SHP77 treated with DMSO at 0.1 percent for 48 hours (cell line): ENCODE data around the gene TMEM101.
"Not testable (repeated sequence)": the region's sequence is repeated elsewhere in the genome, so short reads cannot be mapped to it uniquely, and the experiment has no call there.

ENCODE experiments used
- DNase-seq: peaks from one replicate; lab custom pipeline; 2025; lab: John Stamatoyannopoulos, UW

The TMEM101 gene

DNA sequence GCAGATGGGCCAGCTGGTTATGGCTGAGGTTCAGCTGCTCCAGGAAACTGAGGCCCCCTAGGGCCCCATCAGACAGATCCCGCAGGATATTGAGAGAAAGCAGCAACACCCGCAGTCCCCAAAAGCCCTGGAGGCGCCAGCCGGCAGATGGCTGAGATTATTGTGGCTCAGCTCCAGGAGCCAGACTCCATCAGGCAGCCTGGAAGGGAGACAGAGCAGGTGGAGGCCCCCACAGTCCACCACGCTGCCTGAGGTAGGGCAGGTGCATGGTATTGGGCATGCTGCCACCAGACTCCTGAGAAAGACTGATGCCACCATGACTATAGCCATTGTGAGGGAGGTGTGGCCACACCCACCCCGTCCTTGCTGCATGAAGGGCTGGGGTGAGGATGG lies 9.5 kb upstream of the TMEM101 start:
- peak; percentile 80 for DNase-seq

DNA sequence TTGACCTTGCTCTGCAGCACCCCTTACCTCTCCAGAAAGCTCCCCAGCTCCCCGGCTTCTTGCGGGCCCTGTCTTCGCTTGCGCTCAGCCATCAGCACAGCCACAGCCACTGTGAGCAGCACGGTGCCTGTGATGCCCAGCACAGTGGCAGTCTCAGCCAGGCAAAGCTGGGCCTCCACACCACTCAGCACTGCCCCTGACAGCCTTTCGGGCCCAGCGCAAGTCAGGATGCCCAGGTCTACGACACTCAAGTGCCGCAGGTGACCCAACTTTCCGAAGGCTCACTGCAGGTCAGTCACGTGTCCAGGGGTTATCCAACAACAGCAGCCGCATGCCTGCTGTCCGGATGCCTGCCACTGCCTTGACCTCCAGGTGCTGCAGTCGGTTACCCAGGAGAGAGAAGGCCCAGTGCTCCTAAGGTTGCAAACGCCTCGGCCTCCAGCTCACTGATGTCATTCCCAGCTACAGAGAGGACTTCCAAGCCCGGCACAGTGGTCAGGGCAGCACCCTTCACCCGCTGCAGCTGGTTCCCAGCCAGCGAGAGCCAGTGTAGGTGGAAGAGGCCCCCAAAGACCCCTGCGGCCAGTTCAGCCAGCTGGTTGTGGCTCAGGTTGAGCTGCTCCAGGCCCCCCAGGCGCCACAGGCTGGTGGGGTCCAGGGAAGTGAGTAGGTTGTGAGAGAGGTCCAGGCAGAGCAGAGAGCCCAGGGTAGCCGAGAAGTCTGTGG lies 8.9 kb upstream of the TMEM101 start:
- DNase-seq = peak; percentile 54

DNA sequence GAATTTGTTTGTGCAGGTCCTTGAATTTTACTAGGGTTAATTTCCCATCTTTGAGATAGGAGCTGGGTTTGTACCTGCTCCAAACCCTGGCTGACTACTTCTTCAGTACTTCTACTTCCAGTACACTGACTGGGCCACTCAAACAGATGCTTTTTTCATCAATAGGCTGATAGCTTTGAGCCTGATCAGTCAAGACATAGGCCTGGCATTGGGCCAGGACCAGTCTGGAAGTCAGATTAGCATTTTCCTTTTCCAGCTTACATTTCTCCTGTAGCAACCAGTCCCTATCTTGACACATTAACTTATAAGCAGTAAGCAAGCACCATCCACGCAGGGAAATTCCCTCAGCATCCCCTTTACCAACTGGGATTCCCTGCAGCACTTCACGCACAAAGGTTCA lies 7.5 kb upstream of the TMEM101 start:
- no peak for DNase-seq

DNA sequence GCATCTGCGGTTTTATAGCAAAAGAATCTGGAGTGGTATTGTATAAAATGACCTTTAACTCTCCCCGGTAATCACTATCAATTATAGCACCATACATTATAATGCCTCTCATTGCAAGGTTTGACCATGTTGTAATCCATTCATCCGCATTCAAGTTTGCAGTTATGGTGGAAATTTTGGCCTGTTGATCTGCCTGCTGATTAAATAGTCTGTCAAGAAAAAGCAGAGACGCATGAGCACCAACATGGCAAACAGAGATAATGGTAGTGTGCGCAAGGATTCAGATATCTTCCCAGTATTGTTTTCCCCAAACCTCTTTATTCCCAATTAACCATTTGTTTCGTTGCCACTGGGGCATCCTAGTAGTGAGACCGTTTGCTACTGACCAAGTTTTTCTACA lies 6.5 kb upstream of the TMEM101 start:
- DNase-seq = not testable (repeated sequence)

DNA sequence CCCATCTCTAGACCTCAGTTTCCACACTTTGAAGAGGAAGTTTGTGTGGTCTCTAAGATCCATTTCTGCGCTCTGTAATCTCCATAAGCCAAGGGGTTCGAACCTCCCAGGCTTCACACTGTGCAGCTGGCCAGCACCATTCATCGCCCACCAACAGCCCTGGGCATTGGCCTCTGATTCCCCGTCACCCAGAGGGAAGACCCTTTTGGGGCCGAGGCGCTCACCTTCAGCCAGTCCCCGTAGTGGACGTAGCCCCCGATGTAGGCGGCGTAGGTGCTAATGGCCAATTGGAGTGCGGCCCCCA lies 678 bp downstream of the TMEM101 start:
- no peak for DNase-seq

DNA sequence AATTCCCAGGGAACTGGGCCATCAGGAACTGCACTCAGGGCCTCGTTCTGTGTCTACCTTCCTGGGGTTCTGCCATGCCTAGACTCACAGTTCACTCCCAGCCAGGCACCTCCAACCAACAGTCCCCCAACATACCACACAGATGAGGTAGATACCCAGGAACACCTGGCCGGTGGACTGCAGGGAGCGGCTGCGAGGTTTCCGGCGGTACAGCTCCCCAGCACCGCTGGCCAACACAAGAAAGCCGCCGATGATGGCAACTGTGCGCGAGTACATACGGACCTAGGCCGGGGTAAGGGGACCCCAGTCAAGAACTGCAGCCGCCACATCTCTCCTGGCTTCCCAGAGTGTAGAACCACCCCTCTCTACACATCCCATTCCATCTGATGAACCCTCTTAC lies 1.9 kb downstream of the TMEM101 start:
- no peak for DNase-seq

DNA sequence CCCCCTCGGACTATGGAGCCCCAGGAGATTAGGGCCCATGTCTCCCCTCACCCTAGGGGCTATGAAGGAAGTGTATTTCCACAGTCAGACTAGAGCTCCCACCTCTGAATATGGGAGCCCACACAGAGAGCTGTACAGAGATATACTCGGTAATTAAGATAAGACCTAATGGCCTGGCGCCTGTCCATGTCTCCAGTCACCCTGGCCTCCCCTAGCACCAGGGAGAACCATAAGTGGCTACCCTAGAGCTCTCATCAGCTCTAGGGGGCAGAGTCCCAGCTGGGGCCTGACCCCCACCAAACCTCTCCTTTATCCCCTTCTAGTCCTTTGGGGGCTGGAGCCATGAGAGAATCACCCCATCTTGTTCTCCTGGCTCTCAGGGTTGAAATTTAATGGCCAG lies 2.4 kb downstream of the TMEM101 start:
- DNase-seq = no peak

DNA sequence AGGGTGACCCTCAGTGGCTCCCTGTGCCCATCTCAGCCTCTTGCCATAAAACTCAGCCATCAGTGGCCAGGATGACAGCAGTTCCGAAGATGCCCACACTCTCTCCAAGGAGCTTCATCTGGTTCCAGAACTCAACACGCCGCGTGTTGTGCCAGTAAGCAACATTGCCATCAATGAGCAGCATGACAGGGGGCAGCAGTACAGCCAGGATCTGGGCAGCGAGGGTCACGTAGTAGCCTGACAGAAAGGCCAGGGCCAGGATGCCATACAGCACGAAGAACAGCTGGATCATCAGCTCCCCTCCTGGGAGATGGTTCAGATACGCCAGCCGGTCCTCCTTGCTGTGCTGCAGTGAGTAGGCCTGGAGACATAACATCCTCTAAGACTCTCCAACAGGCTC lies 2.9 kb downstream of the TMEM101 start:
- no peak for DNase-seq

DNA sequence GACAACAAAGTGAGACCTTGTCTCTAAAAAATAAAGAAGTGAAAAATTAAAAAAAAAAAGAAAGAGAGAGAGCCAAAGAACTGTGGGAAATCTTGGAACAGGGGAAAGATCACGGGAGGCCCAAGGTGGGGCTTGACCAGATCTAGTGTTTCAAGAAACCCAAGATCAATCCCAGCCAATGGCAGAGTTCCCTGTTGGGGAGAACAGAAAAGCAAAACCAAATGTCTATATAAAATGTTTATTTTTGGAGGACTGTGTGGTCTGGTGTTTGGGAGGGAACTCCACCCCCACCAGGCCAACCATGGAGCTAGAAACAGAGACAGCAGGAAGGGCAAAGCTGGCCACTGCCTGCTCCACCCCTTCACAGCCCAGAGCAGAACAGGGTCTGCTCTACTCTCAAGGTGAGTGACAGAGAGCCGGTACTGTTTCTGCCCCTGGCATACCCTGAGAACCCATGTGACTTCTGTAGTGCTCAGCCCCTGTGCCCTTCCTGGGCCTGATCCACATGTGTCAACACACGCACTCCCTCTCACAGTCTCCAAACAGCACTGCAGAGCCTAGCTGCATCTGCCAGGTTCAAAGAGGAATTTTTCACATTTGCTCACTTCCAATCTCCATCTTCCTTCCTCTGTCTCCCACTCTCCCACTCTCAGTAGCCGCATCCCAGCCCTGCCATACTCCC lies 3.7 kb downstream of the TMEM101 start:
- DNase-seq = no peak

DNA sequence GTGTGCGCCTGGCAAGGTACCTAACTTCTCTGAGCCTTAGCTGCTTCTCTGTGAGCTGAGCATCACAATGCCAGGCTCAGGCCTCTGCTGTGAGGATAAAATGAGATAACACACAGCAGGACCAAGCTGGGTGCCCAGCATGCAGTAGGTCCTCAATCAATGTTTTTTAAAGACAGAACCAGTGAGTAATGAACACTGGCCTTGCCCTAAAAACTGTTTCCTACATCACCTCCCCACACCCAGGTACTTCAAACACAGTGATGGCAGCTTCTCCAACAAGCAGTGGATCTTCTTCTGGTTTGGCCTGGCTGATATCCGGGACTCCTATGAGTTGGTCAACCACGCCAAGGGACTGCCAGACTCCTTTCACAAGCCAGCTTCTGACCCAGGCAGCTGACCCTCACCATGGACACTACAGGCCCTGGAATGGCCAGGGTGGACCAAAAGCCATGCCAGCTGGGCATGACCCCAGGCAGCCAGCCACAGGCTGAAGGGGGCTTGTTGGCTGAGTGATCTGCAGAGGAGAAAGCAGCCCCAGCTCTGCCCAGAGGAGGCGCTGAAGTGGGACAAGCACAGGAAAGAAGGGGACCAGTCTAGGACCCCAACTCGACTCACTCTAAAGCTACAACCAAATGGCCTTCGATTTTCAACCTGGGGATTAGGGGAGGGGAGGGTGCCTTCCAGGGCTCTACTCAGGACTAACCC lies 6.4 kb downstream of the TMEM101 start:
- DNase-seq = no peak

DNA sequence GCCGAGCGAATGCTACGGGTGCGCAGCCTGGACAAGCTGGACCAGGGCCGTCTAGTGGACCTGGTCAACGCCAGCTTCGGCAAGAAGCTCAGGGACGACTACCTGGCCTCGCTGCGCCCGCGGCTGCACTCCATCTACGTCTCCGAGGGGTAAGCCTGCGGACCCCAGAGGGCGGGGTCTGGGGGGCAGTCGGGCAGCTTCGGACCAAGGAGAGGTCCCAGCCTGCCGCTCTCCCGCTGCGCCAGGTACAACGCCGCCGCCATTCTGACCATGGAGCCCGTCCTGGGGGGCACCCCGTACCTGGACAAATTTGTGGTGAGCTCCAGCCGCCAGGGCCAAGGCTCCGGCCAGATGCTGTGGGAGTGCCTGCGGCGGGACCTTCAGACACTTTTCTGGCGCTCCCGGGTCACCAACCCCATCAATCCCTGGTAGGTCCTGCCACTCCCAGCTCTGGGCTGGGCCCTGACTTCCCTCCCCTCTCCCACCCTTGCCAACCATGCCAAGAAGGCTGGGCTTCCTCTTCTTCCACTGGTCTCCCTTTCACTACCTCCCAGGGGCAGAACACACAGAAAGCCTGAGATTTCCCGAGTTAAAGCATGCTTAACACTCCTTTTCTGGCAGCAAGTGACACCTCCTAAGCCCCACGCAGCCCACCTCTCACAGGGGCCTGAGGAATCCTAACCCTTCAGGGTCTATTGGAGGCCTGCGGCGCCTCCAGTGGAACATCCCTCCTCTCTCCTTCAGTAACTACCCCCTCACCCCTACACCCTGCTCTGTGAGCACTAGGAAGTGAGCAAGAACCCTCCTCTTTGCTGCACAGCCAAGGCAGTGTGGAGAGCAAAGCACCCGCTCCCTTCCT lies 7.2 kb downstream of the TMEM101 start:
- no peak for DNase-seq

DNA sequence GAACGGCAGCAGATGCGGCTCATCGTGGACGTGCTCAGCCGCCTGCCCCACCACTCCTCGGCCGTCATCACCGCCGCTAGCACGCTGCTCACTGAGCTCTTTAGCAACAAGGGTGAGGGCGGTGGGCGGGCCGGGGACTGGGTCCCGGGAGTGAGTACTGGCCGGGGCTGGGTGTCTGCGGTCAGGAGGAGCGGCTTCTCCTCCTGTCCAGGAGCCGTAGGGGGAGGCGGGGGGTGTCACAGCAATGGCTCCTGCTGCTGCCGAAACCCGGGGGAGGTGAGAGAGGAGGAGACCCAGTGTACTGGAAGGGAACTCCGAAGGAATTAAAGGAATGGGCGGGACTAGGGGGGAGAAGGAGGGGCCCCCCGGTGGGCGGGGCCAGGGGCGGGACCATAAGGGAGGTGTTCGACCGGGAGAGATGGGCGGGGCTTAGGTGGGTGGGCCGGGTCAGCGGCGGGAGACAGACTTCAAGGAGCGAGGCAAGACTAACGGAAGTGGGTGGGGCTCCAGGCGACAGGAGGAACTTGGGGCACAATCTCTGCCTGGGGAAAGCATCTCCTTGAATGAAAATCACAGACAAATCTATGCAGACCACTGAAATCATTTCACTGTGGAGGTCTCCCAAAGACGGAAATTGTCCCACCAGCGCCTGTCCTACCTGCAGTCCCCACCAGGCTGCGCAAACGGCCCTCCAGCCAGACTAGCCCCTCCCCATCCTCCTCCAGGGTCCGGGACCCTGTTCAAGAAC lies 8.0 kb downstream of the TMEM101 start:
- DNase-seq = peak; percentile 72

DNA sequence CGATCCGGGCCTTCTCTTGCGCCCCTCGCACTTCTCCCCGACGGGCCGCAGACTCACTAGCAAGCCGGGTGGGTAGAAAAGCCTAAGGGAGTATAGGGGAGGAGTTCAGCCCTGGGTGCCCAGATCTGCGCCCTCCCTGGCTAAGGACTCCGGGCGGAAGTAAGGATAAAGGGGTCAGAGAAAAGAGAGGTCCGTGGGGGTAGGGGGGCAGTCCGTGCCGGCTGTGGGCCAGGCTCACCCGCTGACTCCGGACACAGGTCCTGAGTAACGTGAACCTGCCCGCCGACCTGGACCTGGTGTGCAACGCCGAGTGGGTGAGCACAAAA lies 8.5 kb downstream of the TMEM101 start:
- DNase-seq = no peak

DNA sequence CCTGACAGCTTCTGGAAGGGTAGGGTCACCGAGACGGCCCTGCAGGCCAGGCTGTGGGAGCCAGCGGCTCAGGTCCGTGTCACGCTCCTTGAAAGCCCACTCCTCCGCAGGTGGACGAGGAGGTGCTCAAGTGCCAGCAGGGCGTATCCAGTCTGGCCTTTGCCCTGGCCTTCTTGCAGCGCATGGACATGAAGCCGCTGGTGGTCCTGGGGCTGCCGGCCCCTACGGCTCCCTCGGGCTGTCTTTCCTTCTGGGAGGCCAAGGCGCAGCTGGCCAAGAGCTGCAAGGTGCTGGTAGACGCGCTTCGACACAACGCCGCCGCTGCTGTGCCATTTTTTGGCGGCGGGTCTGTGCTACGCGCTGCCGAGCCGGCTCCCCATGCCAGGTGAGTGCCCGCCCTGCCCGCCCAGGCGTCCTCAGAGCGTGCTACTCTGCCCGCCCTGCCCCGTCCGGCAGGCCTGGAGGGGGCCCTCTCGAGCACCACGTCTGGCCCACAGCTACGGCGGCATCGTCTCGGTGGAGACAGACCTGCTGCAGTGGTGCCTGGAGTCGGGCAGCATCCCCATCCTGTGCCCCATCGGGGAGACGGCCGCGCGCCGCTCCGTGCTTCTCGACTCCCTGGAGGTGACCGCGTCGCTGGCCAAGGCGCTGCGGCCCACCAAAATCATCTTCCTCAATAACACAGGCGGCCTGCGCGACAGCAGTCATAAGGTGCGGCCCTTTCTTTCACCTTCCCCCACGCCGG lies 9.1 kb downstream of the TMEM101 start:
- DNase-seq = no peak

DNA sequence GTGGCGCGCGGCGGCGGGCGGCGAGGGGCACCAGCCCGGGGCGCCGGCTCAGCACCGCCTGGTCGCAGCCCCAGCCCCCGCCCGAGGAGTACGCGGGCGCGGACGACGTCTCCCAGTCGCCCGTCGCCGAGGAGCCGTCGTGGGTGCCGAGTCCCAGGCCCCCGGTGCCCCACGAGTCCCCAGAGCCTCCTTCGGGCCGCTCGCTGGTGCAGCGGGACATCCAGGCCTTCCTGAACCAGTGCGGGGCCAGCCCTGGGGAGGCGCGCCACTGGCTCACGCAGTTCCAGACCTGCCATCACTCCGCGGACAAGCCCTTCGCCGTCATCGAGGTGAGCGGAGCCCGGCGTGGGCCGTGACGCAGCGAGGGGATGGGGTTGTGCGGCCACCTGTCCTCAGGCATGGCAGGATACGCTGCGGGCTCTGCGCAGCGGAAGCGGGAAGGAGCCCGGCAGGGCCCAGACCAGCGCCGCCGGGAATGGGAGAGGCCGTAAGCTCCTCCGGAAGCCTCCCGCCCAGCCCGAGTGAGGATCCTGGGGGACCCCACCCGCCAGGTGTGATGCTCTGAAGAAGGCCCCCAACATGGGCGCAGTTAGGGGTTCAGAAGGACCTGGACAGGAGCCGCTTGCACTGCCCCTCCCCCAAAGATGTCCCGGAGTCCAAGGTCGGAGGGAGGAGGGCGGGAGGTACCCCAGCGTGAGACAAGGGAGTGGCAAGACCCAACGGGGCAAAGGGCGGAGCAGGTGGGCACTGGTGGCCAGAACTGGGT lies 9.8 kb downstream of the TMEM101 start:
- DNase-seq = no peak

DNA sequence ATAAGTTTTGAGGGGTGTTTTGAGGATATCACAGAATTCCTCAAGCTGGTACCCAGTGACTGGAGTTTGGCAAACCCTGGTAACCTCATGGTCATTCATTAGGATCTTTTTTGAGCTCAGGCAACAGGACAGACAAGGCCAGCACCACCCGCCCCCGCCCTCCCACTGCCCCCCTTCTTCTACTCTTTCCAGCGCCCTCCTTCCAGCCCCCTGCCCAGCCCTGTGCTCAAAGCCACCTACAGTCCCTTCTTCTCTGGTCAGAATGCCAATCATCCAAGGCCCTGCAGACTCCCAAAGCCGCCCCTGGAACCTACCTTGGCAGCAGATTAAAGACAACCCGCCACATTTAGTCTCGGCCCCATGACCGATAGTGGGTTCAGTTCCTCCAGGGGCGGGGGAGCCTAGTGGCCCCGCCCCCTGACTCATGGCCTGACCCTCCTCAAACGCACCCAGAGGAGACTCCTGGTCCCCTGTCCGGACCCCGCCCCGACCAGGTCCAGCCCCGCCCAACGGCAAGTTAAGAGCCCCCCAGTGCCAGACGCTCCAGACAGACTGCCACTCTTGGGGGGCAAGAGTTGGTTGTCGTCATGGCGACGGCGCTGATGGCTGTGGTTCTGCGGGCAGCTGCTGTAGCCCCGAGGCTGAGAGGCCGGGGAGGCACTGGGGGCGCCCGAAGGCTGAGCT lies 10.5 kb downstream of the TMEM101 start, which contains the start of gene NAGS:
TSS of gene NAGS (plus strand) at position 546 of the 684 bp plus-strand sequence. CDS start at position 588, 42 bp downstream.
- no peak for DNase-seq

DNA sequence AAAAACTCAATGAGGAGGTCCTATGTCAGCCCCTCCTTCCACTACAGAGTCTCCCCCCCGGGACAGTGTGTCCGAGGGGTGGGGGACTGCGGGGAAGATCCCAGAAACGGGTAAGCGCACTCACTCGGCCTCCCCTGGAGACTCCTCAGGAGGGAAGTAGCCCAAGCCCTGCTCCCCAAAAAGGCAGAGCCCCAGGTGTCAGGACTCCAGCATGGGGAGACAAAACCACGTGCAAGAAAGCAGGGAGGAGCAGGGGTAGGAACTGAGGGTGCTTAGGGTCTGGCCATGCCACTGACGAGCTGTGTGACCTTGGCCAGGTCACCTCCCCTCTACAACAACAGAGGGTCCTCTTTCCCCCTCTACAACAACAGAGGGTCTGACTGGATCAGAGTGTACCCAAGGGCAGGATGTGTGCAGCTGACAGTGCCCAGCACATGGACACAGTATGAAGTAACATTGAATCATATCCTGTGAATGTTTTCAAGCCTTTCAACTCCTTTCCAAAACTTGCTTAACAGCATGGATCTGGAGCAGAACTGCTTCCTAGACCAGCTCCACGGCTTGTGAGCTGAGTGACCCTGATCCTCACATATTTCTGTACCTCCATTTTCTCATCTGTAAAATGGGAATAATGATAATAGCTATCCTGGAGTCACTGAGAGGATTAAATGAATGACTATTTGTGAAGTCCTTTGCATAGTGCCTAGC lies 12.5 kb downstream of the TMEM101 start:
- DNase-seq = no peak

DNA sequence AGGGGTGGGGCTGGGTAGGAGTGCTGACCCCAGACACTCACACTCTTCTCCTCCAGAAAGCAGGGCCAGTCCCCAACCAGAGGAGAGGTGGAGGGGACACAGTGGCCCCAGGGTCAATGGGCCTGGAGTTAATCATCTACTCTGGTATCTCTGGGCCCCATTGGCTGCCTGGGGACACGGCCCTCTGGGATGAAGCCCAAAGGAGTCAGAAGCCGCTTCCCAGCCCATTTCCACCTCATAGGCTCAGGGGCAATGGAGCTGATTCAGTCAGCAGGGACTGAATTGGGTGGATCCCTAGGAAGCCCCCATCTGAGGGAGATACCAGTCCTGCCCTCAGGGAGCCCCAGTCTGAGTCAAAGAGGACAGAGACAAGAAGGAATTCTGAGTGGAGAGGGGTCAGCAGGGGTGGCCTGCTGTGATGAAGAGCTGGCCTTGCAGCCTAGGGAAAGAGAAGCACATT lies 13.3 kb downstream of the TMEM101 start:
- DNase-seq = no peak
